ENCODE results near the gene TGM1.
"Not testable (repeated sequence)": the region's sequence is repeated elsewhere in the genome, so short reads cannot be mapped to it uniquely, and the experiment has no call there.

Gene TGM1

DNA sequence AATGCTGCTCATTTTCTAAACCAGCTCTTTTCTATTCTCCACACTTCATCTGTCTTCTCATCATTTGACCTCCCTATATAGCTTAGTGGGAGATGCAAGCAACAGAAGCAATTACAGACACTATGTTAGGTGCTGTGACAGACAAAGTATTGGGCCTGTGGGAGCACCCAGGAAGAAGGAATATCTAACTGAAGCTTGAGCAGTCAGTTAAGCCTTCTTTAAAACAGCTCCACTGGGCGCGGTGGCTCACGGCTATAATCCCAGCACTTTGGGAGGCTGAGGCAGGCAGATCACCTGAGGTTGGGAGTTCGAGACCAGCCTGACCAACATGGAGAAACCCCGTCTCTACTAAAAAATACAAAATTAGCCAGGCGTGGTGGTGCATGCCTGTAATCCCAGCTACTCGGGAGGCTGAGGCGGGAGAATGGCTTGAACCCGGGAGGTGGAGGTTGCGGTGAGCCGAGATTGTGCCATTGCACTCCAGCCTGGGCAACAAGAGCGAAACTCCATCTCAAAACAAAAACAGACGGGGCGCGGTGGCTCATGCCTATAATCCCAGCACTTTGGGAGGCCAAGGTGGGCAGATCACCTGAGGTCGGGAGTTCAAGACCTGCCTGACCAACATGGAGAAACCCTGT lies 59.6 kb downstream of the TGM1 start:
- not testable (repeated sequence) for DNase-seq

GRCh38 chr14:24202538-24202937 lies 60.4 kb downstream of the TGM1 start:
- not testable (repeated sequence) for DNase-seq

Data from activated gamma-delta T cell (primary cell).